Lung (tissue), 12 donors: ENCODE measurements around the gene BEX3. TPM values are rescaled to one million over a fixed set of nuclear protein-coding genes. Genes with fewer than 3 reads are reported as not detected.
"Not testable (repeated sequence)": the region's sequence is repeated elsewhere in the genome, so short reads cannot be mapped to it uniquely, and the experiment has no call there.

Experiments used
- ATAC-seq: fragments of 200-7000 bp; cut with Tn5 transposase; one replicate; pipeline ENCODE4 v1.9.1; 2020; ENCODE audit warnings: moderate number of reproducible peaks; ENCODE audit not compliant: insufficient read depth, low FRiP score
- DNase-seq, 3 donors: peaks; one replicate each; pipeline ENCODE4 v3.0.0-alpha.2; 2013 to 2017
- H3K27ac ChIP-seq, 2 donors: one replicate each; pipeline ENCODE4 v1.5.1; 2013; ENCODE audit warnings: mild to moderate bottlenecking in 2 of 2, moderate library complexity in 2 of 2, control low read depth in 1 of 2, inconsistent platforms in 1 of 2, low read depth in 1 of 2, low read length in 1 of 2
- H3K27me3 ChIP-seq, 3 donors: one replicate each; pipeline ENCODE4 v1.5.1; 2013; ENCODE audit warnings: low read length in 2 of 3; ENCODE audit not compliant: control insufficient read depth in 3 of 3, insufficient read depth in 3 of 3
- H3K36me3 ChIP-seq, 4 donors: one replicate each; pipeline ENCODE4 v1.5.1; 2013; ENCODE audit warnings: low read length in 4 of 4, mild to moderate bottlenecking in 1 of 4, moderate library complexity in 1 of 4; ENCODE audit not compliant: control insufficient read depth in 4 of 4, insufficient read depth in 4 of 4
- H3K4me1 ChIP-seq, 5 donors: one replicate each; pipeline ENCODE4 v1.5.1; 2013; ENCODE audit warnings: low read length in 5 of 5, mild to moderate bottlenecking in 2 of 5, moderate library complexity in 1 of 5; ENCODE audit not compliant: control insufficient read depth in 5 of 5, insufficient read depth in 5 of 5
- H3K4me3 ChIP-seq: one replicate; pipeline ENCODE4 v1.5.1; 2013; ENCODE audit warnings: mild to moderate bottlenecking, control low read depth, moderate library complexity
- H3K9ac ChIP-seq, 2 donors: one replicate each; pipeline ENCODE4 v1.5.1; 2013; ENCODE audit warnings: low read length in 2 of 2, control low read depth in 1 of 2; ENCODE audit not compliant: insufficient read depth in 1 of 2
- H3K9me3 ChIP-seq, 4 donors: one replicate each; pipeline ENCODE4 v1.5.1; 2013; ENCODE audit warnings: low read length in 3 of 4, mild to moderate bottlenecking in 1 of 4, moderate library complexity in 1 of 4; ENCODE audit not compliant: control insufficient read depth in 4 of 4, insufficient read depth in 3 of 4
- WGBS, 2 donors: extraction: QIAGEN DNeasy Blood & Tissue Kit; methylation state at CpG; one replicate each; pipeline ENCODE4 v1.1.7; 2013; 5-methylcytosine and 5-hydroxymethylcytosine counted together
- polyA plus RNA-seq, 2 donors: library from polyadenylated mRNA; stranded (reverse); fragments of 200-250 nt; gene quantifications; one replicate each; pipeline ENCODE4 v1.2.1, GENCODE V29; 2013
- total RNA-seq, 2 donors: library from RNA; depleted of rRNA in 1 of 2; stranded (reverse); fragments of >200 nt in 1 of 2; gene quantifications; one replicate each; pipeline ENCODE4 v1.2.1, GENCODE V29; 2014 to 2021
- TF ChIP-seq, protein P1 (sequence below): IDR thresholded peaks from 2 replicates; pipeline ENCODE4 v1.5.1; 2012; ENCODE audit warnings: mild to moderate bottlenecking; ENCODE audit errors: control extremely low read depth, extremely low read depth
- donor health status: control.
- donor health status: control.
- donor health status: Bipolar disorder and iron deficiency.
- donor health status: healthy.
- donor health status: DM: yes; HTN: yes; CAD: no.

BEX3 gene
- total and polyA plus RNA-seq, 4 donors: 79.7 to 145 (median 96.4) TPM

DNA sequence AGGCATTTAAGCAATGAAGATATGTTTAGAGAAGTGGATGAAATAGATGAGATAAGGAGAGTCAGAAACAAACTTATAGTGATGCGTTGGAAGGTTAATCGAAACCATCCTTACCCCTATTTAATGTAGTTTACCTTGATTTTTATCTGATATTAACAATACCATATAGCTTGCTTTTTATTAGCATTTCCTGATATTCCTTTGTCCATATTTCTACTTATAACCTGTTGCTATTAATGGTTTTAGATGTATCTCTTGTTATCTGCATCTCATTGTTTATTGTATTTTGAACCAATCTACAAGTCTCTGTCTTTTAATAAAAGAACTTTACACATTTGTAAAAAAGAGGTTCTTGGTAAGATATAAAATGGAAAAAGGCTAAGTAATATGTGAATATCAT lies 18.5 kb upstream of the BEX3 start:
- Histone ChIP-seq H3K36me3 (no peaks in the 10 kb centered on the region), H3K4me3 (no peak overlapping the region), H3K4me1 (peaks cover 0 to 4% (median 0%) of the 10 kb centered on the region in 5 donors), H3K9me3 (no peaks in the 10 kb centered on the region), H3K9ac (no peak overlapping the region), H3K27me3 (peaks cover 0 to 15% (median 0%) of the 10 kb centered on the region in 3 donors), H3K27ac (no peak overlapping the region)
- 80 to 85% methylated on average over 2 of the region's 2 CpGs for WGBS, 2 donors
- TF ChIP-seq, protein P1, sequence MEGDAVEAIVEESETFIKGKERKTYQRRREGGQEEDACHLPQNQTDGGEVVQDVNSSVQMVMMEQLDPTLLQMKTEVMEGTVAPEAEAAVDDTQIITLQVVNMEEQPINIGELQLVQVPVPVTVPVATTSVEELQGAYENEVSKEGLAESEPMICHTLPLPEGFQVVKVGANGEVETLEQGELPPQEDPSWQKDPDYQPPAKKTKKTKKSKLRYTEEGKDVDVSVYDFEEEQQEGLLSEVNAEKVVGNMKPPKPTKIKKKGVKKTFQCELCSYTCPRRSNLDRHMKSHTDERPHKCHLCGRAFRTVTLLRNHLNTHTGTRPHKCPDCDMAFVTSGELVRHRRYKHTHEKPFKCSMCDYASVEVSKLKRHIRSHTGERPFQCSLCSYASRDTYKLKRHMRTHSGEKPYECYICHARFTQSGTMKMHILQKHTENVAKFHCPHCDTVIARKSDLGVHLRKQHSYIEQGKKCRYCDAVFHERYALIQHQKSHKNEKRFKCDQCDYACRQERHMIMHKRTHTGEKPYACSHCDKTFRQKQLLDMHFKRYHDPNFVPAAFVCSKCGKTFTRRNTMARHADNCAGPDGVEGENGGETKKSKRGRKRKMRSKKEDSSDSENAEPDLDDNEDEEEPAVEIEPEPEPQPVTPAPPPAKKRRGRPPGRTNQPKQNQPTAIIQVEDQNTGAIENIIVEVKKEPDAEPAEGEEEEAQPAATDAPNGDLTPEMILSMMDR: no peak
- no peak for DNase-seq
- no peak for ATAC-seq

- not testable (repeated sequence) for H3K9ac ChIP-seq, H3K36me3 ChIP-seq, H3K9me3 ChIP-seq, DNase-seq, H3K4me1 ChIP-seq, ATAC-seq, H3K27ac ChIP-seq, H3K4me3 ChIP-seq
- H3K27me3 ChIP-seq: peaks cover 0 to 17% (median 0%) of the 10 kb centered on the region in 3 donors
- WGBS, 2 donors: 74 to 92% methylated on average over 3 of the region's 3 CpGs
Observed at GRCh38 chrX:103359605-103360004, 16.7 kb upstream of the BEX3 start.

- H3K4me3 ChIP-seq: no peak overlapping the region
- H3K36me3 ChIP-seq: no peaks in the 10 kb centered on the region
- WGBS, 2 donors: 63 to 70% methylated on average over 2 of the region's 2 CpGs
- no peak overlapping the region for H3K27ac ChIP-seq
- peaks cover 0 to 17% (median 0%) of the 10 kb centered on the region in 3 donors for H3K27me3 ChIP-seq
- H3K9me3 ChIP-seq: no peaks in the 10 kb centered on the region
- DNase-seq (peak in 1 of 3 donors; percentile 10), ATAC-seq (no peak)
- no peak overlapping the region for H3K9ac ChIP-seq
- peaks cover 0 to 4% (median 0%) of the 10 kb centered on the region in 5 donors for H3K4me1 ChIP-seq
- TF ChIP-seq, protein P1: no peak
Observed at GRCh38 chrX:103360092-103360491, 16.2 kb upstream of the BEX3 start.

DNA sequence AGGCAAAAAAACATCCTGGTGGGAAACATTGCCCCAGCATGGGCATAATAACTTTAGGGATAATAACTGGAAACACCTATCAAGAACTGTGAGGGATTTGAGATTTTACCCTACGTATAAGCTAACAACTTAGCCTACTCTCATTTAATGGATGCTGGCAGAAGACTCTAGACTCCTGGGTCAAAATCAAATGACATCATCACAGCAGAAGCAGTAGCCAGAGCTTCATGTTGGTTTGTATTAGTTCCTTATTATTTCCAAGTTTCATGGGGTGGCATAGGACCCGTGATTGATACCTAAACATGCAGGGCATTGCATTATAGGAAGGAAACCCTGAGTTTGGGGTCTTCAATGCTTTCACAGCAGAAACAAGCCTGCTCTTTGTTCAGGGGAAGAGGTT lies 15.4 kb upstream of the BEX3 start:
- ATAC-seq: no peak
- TF ChIP-seq, protein P1: no peak
- Histone ChIP-seq H3K4me3 (no peak overlapping the region), H3K27me3 (peaks cover 0 to 20% (median 0%) of the 10 kb centered on the region in 3 donors), H3K27ac (no peak overlapping the region), H3K36me3 (no peaks in the 10 kb centered on the region), H3K4me1 (peaks cover 0 to 4% (median 0%) of the 10 kb centered on the region in 5 donors), H3K9ac (no peak overlapping the region), H3K9me3 (no peaks in the 10 kb centered on the region)
- no peak for DNase-seq
- WGBS, 2 donors: 48 to 57% methylated on average over 2 of the region's 2 CpGs
